Activated naive CD4-positive, alpha-beta T cell treated with anti-CD3 and anti-CD28 coated beads, Interleukin-2, amount 50 U/mL, for 24 hours (primary cell): ENCODE data around the gene ACTN4.

Source experiments
- H3K27ac Mint-ChIP-seq: one replicate; pipeline ENCODE4 v1.8.0; 2021; ENCODE audit warnings: mild to moderate bottlenecking, mixed read lengths
- H3K27me3 Mint-ChIP-seq: one replicate; pipeline ENCODE4 v1.8.0; 2021; ENCODE audit warnings: mixed read lengths
- H3K36me3 Mint-ChIP-seq: one replicate; pipeline ENCODE4 v1.8.0; 2021; ENCODE audit warnings: mixed read lengths
- H3K4me1 Mint-ChIP-seq: one replicate; pipeline ENCODE4 v1.8.0; 2021; ENCODE audit warnings: mixed read lengths
- H3K4me3 Mint-ChIP-seq: one replicate; pipeline ENCODE4 v1.8.0; 2021; ENCODE audit warnings: mild to moderate bottlenecking, mixed read lengths
- H3K9me3 Mint-ChIP-seq: one replicate; pipeline ENCODE4 v1.8.0; 2021; ENCODE audit warnings: mixed read lengths

Gene ACTN4

GRCh38 chr19:38664503-38665211, 17.2 kb downstream of the ACTN4 start:
- Mint-ChIP-seq H3K36me3 (peaks cover 7% of the 10 kb centered on the region), H3K27me3 (peaks cover 19% of the 10 kb centered on the region), H3K4me3 (peak overlapping the region; percentile 7), H3K4me1 (peaks cover 41% of the 10 kb centered on the region), H3K27ac (no peak overlapping the region), H3K9me3 (no peaks in the 10 kb centered on the region)

GRCh38 chr19:38665219-38665931, 17.9 kb downstream of the ACTN4 start:
- Mint-ChIP-seq H3K9me3 (no peaks in the 10 kb centered on the region), H3K27ac (no peak overlapping the region), H3K36me3 (peaks cover 7% of the 10 kb centered on the region), H3K27me3 (peaks cover 21% of the 10 kb centered on the region), H3K4me3 (no peak overlapping the region), H3K4me1 (peaks cover 48% of the 10 kb centered on the region)

- H3K4me3 Mint-ChIP-seq: no peak overlapping the region
- peaks cover 6% of the 10 kb centered on the region for H3K36me3 Mint-ChIP-seq
- H3K27me3 Mint-ChIP-seq: peaks cover 17% of the 10 kb centered on the region
- no peak overlapping the region for H3K27ac Mint-ChIP-seq
- H3K4me1 Mint-ChIP-seq: peaks cover 51% of the 10 kb centered on the region
- H3K9me3 Mint-ChIP-seq: no peaks in the 10 kb centered on the region
Measured at GRCh38 chr19:38665950-38666662, 18.7 kb downstream of the ACTN4 start.

GRCh38 chr19:38666663-38667511, 19.4 kb downstream of the ACTN4 start:
- H3K4me3 Mint-ChIP-seq: no peak overlapping the region
- H3K36me3 Mint-ChIP-seq: peaks cover 6% of the 10 kb centered on the region
- peaks cover 14% of the 10 kb centered on the region for H3K27me3 Mint-ChIP-seq
- no peak overlapping the region for H3K27ac Mint-ChIP-seq
- peaks cover 53% of the 10 kb centered on the region for H3K4me1 Mint-ChIP-seq
- no peaks in the 10 kb centered on the region for H3K9me3 Mint-ChIP-seq

- Mint-ChIP-seq H3K27me3 (peaks cover 9% of the 10 kb centered on the region), H3K4me1 (peaks cover 53% of the 10 kb centered on the region), H3K9me3 (no peaks in the 10 kb centered on the region), H3K4me3 (no peak overlapping the region), H3K36me3 (peaks cover 6% of the 10 kb centered on the region), H3K27ac (no peak overlapping the region)
Measured at GRCh38 chr19:38667661-38668171, 20.3 kb downstream of the ACTN4 start.

- H3K36me3 Mint-ChIP-seq: peaks cover 1% of the 10 kb centered on the region
- no peak overlapping the region for H3K27ac Mint-ChIP-seq
- peaks cover 43% of the 10 kb centered on the region for H3K4me1 Mint-ChIP-seq
- H3K4me3 Mint-ChIP-seq: peak overlapping the region; percentile 44
- peaks cover 1% of the 10 kb centered on the region for H3K27me3 Mint-ChIP-seq
- H3K9me3 Mint-ChIP-seq: no peaks in the 10 kb centered on the region
Measured at GRCh38 chr19:38669552-38669951, 22.1 kb downstream of the ACTN4 start.

GRCh38 chr19:38670921-38671398, 23.5 kb downstream of the ACTN4 start:
- Mint-ChIP-seq H3K4me1 (peaks cover 44% of the 10 kb centered on the region), H3K27me3 (peaks cover 1% of the 10 kb centered on the region), H3K9me3 (no peaks in the 10 kb centered on the region), H3K4me3 (no peak overlapping the region), H3K36me3 (peaks cover 1% of the 10 kb centered on the region), H3K27ac (no peak overlapping the region)

- H3K4me3 Mint-ChIP-seq: no peak overlapping the region
- H3K36me3 Mint-ChIP-seq: peaks cover 1% of the 10 kb centered on the region
- peaks cover 1% of the 10 kb centered on the region for H3K27me3 Mint-ChIP-seq
- peaks cover 46% of the 10 kb centered on the region for H3K4me1 Mint-ChIP-seq
- H3K27ac Mint-ChIP-seq: no peak overlapping the region
- H3K9me3 Mint-ChIP-seq: no peaks in the 10 kb centered on the region
Measured at GRCh38 chr19:38671654-38672053, 24.2 kb downstream of the ACTN4 start.

GRCh38 chr19:38673030-38673429, 25.6 kb downstream of the ACTN4 start:
- Mint-ChIP-seq H3K4me1 (peaks cover 39% of the 10 kb centered on the region), H3K9me3 (no peaks in the 10 kb centered on the region), H3K27ac (no peak overlapping the region), H3K4me3 (no peak overlapping the region), H3K36me3 (peaks cover 2% of the 10 kb centered on the region), H3K27me3 (peaks cover 1% of the 10 kb centered on the region)

GRCh38 chr19:38674388-38675171, 27.1 kb downstream of the ACTN4 start:
- Mint-ChIP-seq H3K27ac (no peak overlapping the region), H3K36me3 (peaks cover 2% of the 10 kb centered on the region), H3K9me3 (no peaks in the 10 kb centered on the region), H3K4me3 (no peak overlapping the region), H3K27me3 (peaks cover 1% of the 10 kb centered on the region), H3K4me1 (peaks cover 30% of the 10 kb centered on the region)

- Mint-ChIP-seq H3K4me1 (peaks cover 32% of the 10 kb centered on the region), H3K27ac (no peak overlapping the region), H3K9me3 (no peaks in the 10 kb centered on the region), H3K27me3 (no peaks in the 10 kb centered on the region), H3K4me3 (no peak overlapping the region), H3K36me3 (peaks cover 7% of the 10 kb centered on the region)
Measured at GRCh38 chr19:38675611-38676010, 28.2 kb downstream of the ACTN4 start.

- no peaks in the 10 kb centered on the region for H3K27me3 Mint-ChIP-seq
- H3K9me3 Mint-ChIP-seq: no peaks in the 10 kb centered on the region
- H3K4me3 Mint-ChIP-seq: no peak overlapping the region
- H3K4me1 Mint-ChIP-seq: peaks cover 32% of the 10 kb centered on the region
- peaks cover 8% of the 10 kb centered on the region for H3K36me3 Mint-ChIP-seq
- no peak overlapping the region for H3K27ac Mint-ChIP-seq
Measured at GRCh38 chr19:38676023-38676877, 28.8 kb downstream of the ACTN4 start.

GRCh38 chr19:38676878-38677646, 29.6 kb downstream of the ACTN4 start:
- H3K27me3 Mint-ChIP-seq: no peaks in the 10 kb centered on the region
- H3K4me3 Mint-ChIP-seq: no peak overlapping the region
- H3K4me1 Mint-ChIP-seq: peaks cover 37% of the 10 kb centered on the region
- H3K36me3 Mint-ChIP-seq: peaks cover 8% of the 10 kb centered on the region
- H3K9me3 Mint-ChIP-seq: no peaks in the 10 kb centered on the region
- H3K27ac Mint-ChIP-seq: no peak overlapping the region
